KOPT-K1 (cell line): ENCODE data around the gene AIRE.
"Not testable (repeated sequence)": the region's sequence is repeated elsewhere in the genome, so short reads cannot be mapped to it uniquely, and the experiment has no call there.

Experiments
- H3K27ac ChIP-seq: fragments of 200-600 bp; sonication (generic); 2 replicates; pipeline ENCODE4 v1.5.1; 2016; ENCODE audit warnings: antibody characterized with exemption, mild to moderate bottlenecking, low read depth, low read length; ENCODE audit not compliant: poor library complexity, severe bottlenecking
- H3K36me3 ChIP-seq: fragments of 200-600 bp; sonication (generic); 2 replicates; pipeline ENCODE4 v1.5.1; 2017; ENCODE audit warnings: antibody characterized with exemption, mild to moderate bottlenecking, low read length, moderate library complexity; ENCODE audit not compliant: insufficient read depth
- H3K9me3 ChIP-seq: fragments of 200-600 bp; sonication (generic); 2 replicates; pipeline ENCODE4 v1.5.1; 2017; ENCODE audit warnings: antibody characterized with exemption, low read length, mild to moderate bottlenecking; ENCODE audit not compliant: insufficient read depth, poor library complexity, severe bottlenecking

The AIRE gene

DNA sequence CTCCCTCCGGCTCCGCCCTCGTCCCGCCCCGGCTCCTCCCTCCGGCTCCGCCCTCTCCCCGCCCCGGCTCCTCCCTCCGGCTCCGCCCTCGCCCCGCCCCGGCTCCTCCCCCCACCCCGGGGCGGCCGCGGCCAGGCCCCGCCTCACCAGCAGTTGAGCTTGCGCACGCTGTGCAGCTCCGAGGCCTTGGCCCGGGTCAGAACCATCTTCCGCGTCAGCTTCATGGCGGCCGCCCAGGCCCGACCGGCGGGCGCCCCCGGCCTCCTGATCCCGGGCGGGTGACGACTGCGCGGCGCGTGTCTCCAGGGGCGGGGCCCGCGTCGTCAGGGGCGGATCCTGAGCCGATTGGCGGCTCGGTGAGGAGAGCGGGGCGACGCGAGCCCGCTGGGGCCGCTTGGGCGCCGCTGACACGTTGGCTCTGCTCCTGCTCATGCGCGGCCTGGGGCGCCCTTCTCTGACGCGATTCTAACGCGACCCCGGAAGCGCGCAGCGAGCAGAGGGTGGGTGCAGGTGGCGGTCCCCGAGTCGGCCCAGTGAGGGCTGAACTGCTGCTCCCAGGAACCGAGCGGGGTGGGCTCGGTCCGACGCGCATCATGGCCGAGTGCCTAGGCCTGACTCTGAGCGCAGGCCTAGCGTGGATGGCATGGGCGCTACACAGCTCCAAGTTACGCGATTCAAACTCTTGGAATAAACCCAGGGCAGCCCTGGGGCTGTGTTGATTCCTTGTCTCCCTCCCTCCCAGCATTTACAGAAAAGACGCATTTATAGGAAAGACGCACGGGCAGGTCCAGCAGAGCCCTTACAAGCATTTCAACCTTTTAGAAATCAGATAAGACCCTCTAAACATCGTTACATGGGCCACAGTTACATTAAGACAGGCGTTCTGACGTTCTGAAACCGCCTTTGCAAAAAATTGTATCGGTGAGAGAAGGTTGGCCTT lies 53.6 kb downstream of the AIRE start, which contains the start of gene CFAP410:
CFAP410 (minus strand) TSS at position 420 of the 940 bp plus-strand sequence; CDS start at position 224, 196 bp downstream.
- H3K36me3 ChIP-seq, result peaks cover 14% of the 10 kb centered on the region; the same call in 1 of the 2 replicates
- peak within 1 kb of the TSS; percentile 84 for H3K27ac ChIP-seq
- no peaks in the 10 kb centered on the region for H3K9me3 ChIP-seq

GRCh38 chr21:44341726-44342458 lies 56.2 kb downstream of the AIRE start:
- H3K36me3 ChIP-seq, H3K27ac ChIP-seq, H3K9me3 ChIP-seq: not testable (repeated sequence)

GRCh38 chr21:44342981-44343380 lies 57.3 kb downstream of the AIRE start:
- H3K36me3 ChIP-seq, H3K27ac ChIP-seq, H3K9me3 ChIP-seq: not testable (repeated sequence)

DNA sequence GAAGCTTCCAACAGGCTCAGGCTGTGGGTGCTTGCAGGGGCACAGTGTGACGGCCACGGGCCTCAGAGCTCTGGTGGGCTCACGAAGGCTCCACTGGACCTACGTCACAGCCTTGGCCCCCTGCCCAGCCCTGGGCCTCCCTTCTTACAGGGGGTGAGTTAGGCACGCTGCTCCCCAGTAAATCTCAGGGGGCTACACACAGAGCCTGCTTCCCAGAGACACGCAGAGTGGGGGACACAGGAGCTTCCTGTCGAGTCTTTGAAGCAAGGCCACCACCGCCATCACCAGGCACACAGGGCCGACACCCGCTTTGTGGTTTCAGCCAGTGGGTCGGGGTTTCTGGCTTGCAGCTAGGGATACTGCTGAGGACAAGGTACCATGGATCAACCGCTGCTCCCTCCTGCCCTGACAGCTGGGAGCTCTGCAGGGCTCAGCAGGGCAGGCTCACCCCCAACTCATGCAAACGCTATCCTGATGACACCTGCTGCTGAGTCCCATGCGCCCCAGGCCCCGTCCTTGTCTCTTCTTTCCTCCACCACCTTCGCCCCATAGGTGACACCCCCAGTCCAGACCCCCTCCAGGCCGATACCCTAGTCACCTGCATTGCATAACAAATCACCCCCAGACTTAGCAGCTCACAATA lies 59.0 kb downstream of the AIRE start:
- Histone ChIP-seq H3K27ac (no peak overlapping the region), H3K9me3 (no peaks in the 10 kb centered on the region), H3K36me3 (no peaks in the 10 kb centered on the region)

- Histone ChIP-seq H3K36me3 (no peaks in the 10 kb centered on the region), H3K27ac (no peak overlapping the region)
These were observed 59.8 kb downstream of the AIRE start for GRCh38 chr21:44345495-44345894.

GRCh38 chr21:44347911-44348451 lies 62.3 kb downstream of the AIRE start:
- Histone ChIP-seq H3K27ac (peak overlapping the region; percentile 68), H3K9me3 (no peaks in the 10 kb centered on the region), H3K36me3 (no peaks in the 10 kb centered on the region)

More at GRCh38 chr21:44345495-44345894, 59.8 kb downstream of the AIRE start:
- no peaks in the 10 kb centered on the region for H3K9me3 ChIP-seq
